NCI-H1436 (cell line): Measurements from ENCODE around the gene MYO3B.
A peak's percentile ranks its signal among the peaks of the same experiment; 100 is the strongest.
"Not testable (repeated sequence)": the region's sequence is repeated elsewhere in the genome, so short reads cannot be mapped to it uniquely, and the experiment has no call there.

Experiments used
- DNase-seq: peaks from one replicate; lab custom pipeline; 2025; lab: John Stamatoyannopoulos, UW

MYO3B gene

GRCh38 chr2:170339750-170340692, 162.1 kb downstream of the MYO3B start:
- no peak for DNase-seq

GRCh38 chr2:170340693-170341068, 162.7 kb downstream of the MYO3B start:
- no peak for DNase-seq

GRCh38 chr2:170341684-170342623, 164.0 kb downstream of the MYO3B start:
- no peak for DNase-seq

GRCh38 chr2:170344663-170345346, 166.9 kb downstream of the MYO3B start:
- no peak for DNase-seq

- DNase-seq, result no peak
Measured at GRCh38 chr2:170345607-170346006, 167.7 kb downstream of the MYO3B start.

GRCh38 chr2:170349269-170349668, 171.3 kb downstream of the MYO3B start:
- DNase-seq, result not testable (repeated sequence)

- DNase-seq, result no peak
Measured at GRCh38 chr2:170350929-170351826, 173.2 kb downstream of the MYO3B start.

GRCh38 chr2:170353723-170354122, 175.8 kb downstream of the MYO3B start:
- DNase-seq, result no peak

- DNase-seq, result peak; percentile 71
Measured at GRCh38 chr2:170354388-170354787, 176.4 kb downstream of the MYO3B start.

- DNase-seq, result peak; percentile 62
Measured at GRCh38 chr2:170354855-170355780, 177.2 kb downstream of the MYO3B start.

- no peak for DNase-seq
Measured at GRCh38 chr2:170359466-170359865, 181.5 kb downstream of the MYO3B start.

- DNase-seq, result no peak
Measured at GRCh38 chr2:170360546-170361089, 182.7 kb downstream of the MYO3B start.

GRCh38 chr2:170361090-170361936, 183.4 kb downstream of the MYO3B start:
- peak; percentile 20 for DNase-seq

GRCh38 chr2:170362313-170362870, 184.4 kb downstream of the MYO3B start:
- DNase-seq, result no peak

GRCh38 chr2:170362871-170363631, 185.1 kb downstream of the MYO3B start:
- DNase-seq, result peak; percentile 81

- DNase-seq, result no peak
Measured at GRCh38 chr2:170365003-170365402, 187.1 kb downstream of the MYO3B start.

GRCh38 chr2:170365686-170366085, 187.7 kb downstream of the MYO3B start:
- no peak for DNase-seq

GRCh38 chr2:170368370-170368769, 190.4 kb downstream of the MYO3B start:
- DNase-seq, result no peak
